ENCODE data around the gene KIAA1671. TPM values are rescaled to one million over a fixed set of nuclear protein-coding genes. Genes with fewer than 3 reads are reported as not detected.

The KIAA1671 gene
- total and polyA plus RNA-seq, 2 of the 13 experiments (the other 11 are each of a cell fraction or from before 2014, with no cell fraction given) = 13.5 to 13.6 TPM

GRCh38 chr22:25235547-25236290 lies 283.2 kb downstream of the KIAA1671 start (continued):
- peak; percentile 99 for TF ChIP-seq SP2 (CRISPR knock-in tag; IDR thresholded peaks at IDR 0.05)
- no peak for TF ChIP-seq CCAR2 (optimal IDR thresholded peaks at IDR 0.05; ENCODE audit: low read depth, low read length)
- TF ChIP-seq, protein P1, sequence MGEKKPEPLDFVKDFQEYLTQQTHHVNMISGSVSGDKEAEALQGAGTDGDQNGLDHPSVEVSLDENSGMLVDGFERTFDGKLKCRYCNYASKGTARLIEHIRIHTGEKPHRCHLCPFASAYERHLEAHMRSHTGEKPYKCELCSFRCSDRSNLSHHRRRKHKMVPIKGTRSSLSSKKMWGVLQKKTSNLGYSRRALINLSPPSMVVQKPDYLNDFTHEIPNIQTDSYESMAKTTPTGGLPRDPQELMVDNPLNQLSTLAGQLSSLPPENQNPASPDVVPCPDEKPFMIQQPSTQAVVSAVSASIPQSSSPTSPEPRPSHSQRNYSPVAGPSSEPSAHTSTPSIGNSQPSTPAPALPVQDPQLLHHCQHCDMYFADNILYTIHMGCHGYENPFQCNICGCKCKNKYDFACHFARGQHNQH (CRISPR knock-in tag; IDR thresholded peaks at IDR 0.05) = peak; percentile 40; the same call in 1 of the 2 replicates
- peak; percentile 35; the same call in 1 of the 2 replicates for TF ChIP-seq HIVEP1 (CRISPR knock-in tag; IDR thresholded peaks at IDR 0.05)
- no peak for TF ChIP-seq SOX6 (IDR thresholded peaks at IDR 0.05)
- peak; percentile 35; the same call in 1 of the 2 replicates for TF ChIP-seq SOX6 (CRISPR knock-in tag; IDR thresholded peaks at IDR 0.05)
- 0 out of 2 replicates have a peak, but pooled peaks have one; percentile 22 for TF ChIP-seq ZNF605 (CRISPR knock-in tag; IDR thresholded peaks at IDR 0.05)
- TF ChIP-seq ZNF615 (CRISPR knock-in tag; IDR thresholded peaks at IDR 0.05; ENCODE audit: borderline replicate concordance) = no peak
- TF ChIP-seq CEBPB (IDR thresholded peaks at IDR 0.05; ENCODE audit: borderline replicate concordance, low read depth, low read length) = no peak
- TF ChIP-seq, protein P2, sequence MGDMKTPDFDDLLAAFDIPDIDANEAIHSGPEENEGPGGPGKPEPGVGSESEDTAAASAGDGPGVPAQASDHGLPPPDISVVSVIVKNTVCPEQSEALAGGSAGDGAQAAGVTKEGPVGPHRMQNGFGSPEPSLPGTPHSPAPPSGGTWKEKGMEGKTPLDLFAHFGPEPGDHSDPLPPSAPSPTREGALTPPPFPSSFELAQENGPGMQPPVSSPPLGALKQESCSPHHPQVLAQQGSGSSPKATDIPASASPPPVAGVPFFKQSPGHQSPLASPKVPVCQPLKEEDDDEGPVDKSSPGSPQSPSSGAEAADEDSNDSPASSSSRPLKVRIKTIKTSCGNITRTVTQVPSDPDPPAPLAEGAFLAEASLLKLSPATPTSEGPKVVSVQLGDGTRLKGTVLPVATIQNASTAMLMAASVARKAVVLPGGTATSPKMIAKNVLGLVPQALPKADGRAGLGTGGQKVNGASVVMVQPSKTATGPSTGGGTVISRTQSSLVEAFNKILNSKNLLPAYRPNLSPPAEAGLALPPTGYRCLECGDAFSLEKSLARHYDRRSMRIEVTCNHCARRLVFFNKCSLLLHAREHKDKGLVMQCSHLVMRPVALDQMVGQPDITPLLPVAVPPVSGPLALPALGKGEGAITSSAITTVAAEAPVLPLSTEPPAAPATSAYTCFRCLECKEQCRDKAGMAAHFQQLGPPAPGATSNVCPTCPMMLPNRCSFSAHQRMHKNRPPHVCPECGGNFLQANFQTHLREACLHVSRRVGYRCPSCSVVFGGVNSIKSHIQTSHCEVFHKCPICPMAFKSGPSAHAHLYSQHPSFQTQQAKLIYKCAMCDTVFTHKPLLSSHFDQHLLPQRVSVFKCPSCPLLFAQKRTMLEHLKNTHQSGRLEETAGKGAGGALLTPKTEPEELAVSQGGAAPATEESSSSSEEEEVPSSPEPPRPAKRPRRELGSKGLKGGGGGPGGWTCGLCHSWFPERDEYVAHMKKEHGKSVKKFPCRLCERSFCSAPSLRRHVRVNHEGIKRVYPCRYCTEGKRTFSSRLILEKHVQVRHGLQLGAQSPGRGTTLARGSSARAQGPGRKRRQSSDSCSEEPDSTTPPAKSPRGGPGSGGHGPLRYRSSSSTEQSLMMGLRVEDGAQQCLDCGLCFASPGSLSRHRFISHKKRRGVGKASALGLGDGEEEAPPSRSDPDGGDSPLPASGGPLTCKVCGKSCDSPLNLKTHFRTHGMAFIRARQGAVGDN (CRISPR knock-in tag; IDR thresholded peaks at IDR 0.05) = peak; percentile 59; the same call in 1 of the 2 replicates
- peak; percentile 14 for TF ChIP-seq SKI (IDR thresholded peaks at IDR 0.05; ENCODE audit: partially characterized antibody)
- TF ChIP-seq PBX3 (CRISPR knock-in tag; IDR thresholded peaks at IDR 0.05; ENCODE audit: borderline replicate concordance) = peak; percentile 85; the same call in 1 of the 2 replicates
- TF ChIP-seq ZMYM4 (CRISPR knock-in tag; IDR thresholded peaks at IDR 0.05) = peak; percentile 87
- TF ChIP-seq CTCF (CRISPR knock-in tag; IDR thresholded peaks at IDR 0.05) = peak; percentile 99
- no peak for TF ChIP-seq BRCA1 (CRISPR knock-in tag; IDR thresholded peaks at IDR 0.05)
- TF ChIP-seq DNMT1 (CRISPR knock-in tag; IDR thresholded peaks at IDR 0.05) = no peak
- TF ChIP-seq, protein P3, sequence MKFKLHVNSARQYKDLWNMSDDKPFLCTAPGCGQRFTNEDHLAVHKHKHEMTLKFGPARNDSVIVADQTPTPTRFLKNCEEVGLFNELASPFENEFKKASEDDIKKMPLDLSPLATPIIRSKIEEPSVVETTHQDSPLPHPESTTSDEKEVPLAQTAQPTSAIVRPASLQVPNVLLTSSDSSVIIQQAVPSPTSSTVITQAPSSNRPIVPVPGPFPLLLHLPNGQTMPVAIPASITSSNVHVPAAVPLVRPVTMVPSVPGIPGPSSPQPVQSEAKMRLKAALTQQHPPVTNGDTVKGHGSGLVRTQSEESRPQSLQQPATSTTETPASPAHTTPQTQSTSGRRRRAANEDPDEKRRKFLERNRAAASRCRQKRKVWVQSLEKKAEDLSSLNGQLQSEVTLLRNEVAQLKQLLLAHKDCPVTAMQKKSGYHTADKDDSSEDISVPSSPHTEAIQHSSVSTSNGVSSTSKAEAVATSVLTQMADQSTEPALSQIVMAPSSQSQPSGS (CRISPR knock-in tag; IDR thresholded peaks at IDR 0.05) = 0 out of 2 replicates have a peak, but pooled peaks have one; percentile 17
- TF ChIP-seq HOXA3 (CRISPR knock-in tag; IDR thresholded peaks at IDR 0.05) = peak; percentile 50; the same call in 1 of the 2 replicates
- 0 out of 2 replicates have a peak, but pooled peaks have one; percentile 19 for TF ChIP-seq ZNF891 (CRISPR knock-in tag; IDR thresholded peaks at IDR 0.05)
